ENCODE results near the gene KLHDC10.
"Not testable (repeated sequence)": the region's sequence is repeated elsewhere in the genome, so short reads cannot be mapped to it uniquely, and the experiment has no call there.

The KLHDC10 gene

GRCh38 chr7:130083497-130083896 is 13.2 kb downstream of the KLHDC10 start:
- DNase-seq, result not testable (repeated sequence)

GRCh38 chr7:130084037-130084875 is 13.9 kb downstream of the KLHDC10 start:
- DNase-seq, result no peak

- DNase-seq, result not testable (repeated sequence)
Observed at GRCh38 chr7:130085235-130085634, 14.9 kb downstream of the KLHDC10 start.

GRCh38 chr7:130086938-130087337 is 16.6 kb downstream of the KLHDC10 start:
- no peak for DNase-seq

GRCh38 chr7:130087364-130087763 is 17.0 kb downstream of the KLHDC10 start:
- DNase-seq, result no peak

- DNase-seq, result no peak
Observed at GRCh38 chr7:130090745-130091532, 20.6 kb downstream of the KLHDC10 start.

GRCh38 chr7:130091999-130092398 is 21.7 kb downstream of the KLHDC10 start:
- DNase-seq, result no peak

GRCh38 chr7:130092598-130092997 is 22.3 kb downstream of the KLHDC10 start:
- DNase-seq, result no peak

GRCh38 chr7:130095812-130096211 is 25.5 kb downstream of the KLHDC10 start:
- DNase-seq, result no peak

- no peak for DNase-seq
Observed at GRCh38 chr7:130096243-130096827, 26.0 kb downstream of the KLHDC10 start.

GRCh38 chr7:130099331-130099730 is 29.0 kb downstream of the KLHDC10 start:
- no peak for DNase-seq

- DNase-seq, result no peak
Observed at GRCh38 chr7:130102588-130102987, 32.3 kb downstream of the KLHDC10 start.

- DNase-seq, result no peak
Observed at GRCh38 chr7:130107949-130108674, 37.8 kb downstream of the KLHDC10 start.

GRCh38 chr7:130108809-130109208 is 38.5 kb downstream of the KLHDC10 start:
- no peak for DNase-seq

GRCh38 chr7:130112093-130112492 is 41.8 kb downstream of the KLHDC10 start:
- no peak for DNase-seq

GRCh38 chr7:130112662-130113425 is 42.5 kb downstream of the KLHDC10 start:
- DNase-seq, result no peak

GRCh38 chr7:130113426-130113805 is 43.1 kb downstream of the KLHDC10 start:
- not testable (repeated sequence) for DNase-seq

GRCh38 chr7:130113887-130114286 is 43.6 kb downstream of the KLHDC10 start:
- DNase-seq, result no peak

GRCh38 chr7:130114374-130114773 is 44.0 kb downstream of the KLHDC10 start:
- peak in 1 of 2 donors; percentile 16 for DNase-seq

GRCh38 chr7:130114776-130115175 is 44.4 kb downstream of the KLHDC10 start:
- DNase-seq, result no peak

GRCh38 chr7:130118294-130118693 is 48.0 kb downstream of the KLHDC10 start:
- no peak for DNase-seq

- no peak for DNase-seq
Observed at GRCh38 chr7:130118801-130119200, 48.5 kb downstream of the KLHDC10 start.

Measured in bone marrow (tissue), 2 donors.